HepG2 (cell line): ENCODE results near the gene SLC4A2. TPM values are rescaled to one million over a fixed set of nuclear protein-coding genes. Genes with fewer than 3 reads are reported as not detected.
A peak's percentile ranks its signal among the peaks of the same experiment; 100 is the strongest.

Source experiments
- ATAC-seq: fragments of 200-7000 bp; cut with Tn5 transposase; 3 replicates; pipeline ENCODE4 v1.9.1; 2020; ENCODE audit warnings: mild to moderate bottlenecking, moderate library complexity
- BruUV-seq: library from RNA; stranded (reverse); fragments of 400-500 nt; replicated peaks from 2 replicates; lab custom pipeline; 2021; lab: Mats Ljungman, UMichigan
- CTCF ChIA-PET: fragments of 300-600 bp; formaldehyde crosslinking; extraction: SDS; loops from one replicate; lab custom pipeline; 2021; ENCODE audit warnings: low total read pairs, inconsistent platforms, low intra/inter-chr PET ratio; lab: Yijun Ruan, JAX
- POLR2A ChIA-PET: fragments of 350-600 bp; sonication (Branson Sonifier 250); formaldehyde crosslinking; loops from one replicate; lab custom pipeline; 2020; ENCODE audit warnings: antibody characterized with exemption, inconsistent platforms; lab: Yijun Ruan, JAX
- DNase-seq: peaks from one replicate; pipeline ENCODE4 v3.0.0-alpha.2; 2015; ENCODE audit warnings: low spot score
- FAIRE-seq: peaks from 3 replicates; lab custom pipeline; 2011; peaks lifted over from hg19 to GRCh38; lab: Jason Lieb, UNC
- H2AFZ ChIP-seq: one replicate; pipeline ENCODE4 v1.6.1; 2011; ENCODE audit warnings: low read length, inconsistent platforms
- H3K27ac ChIP-seq: fragments of 300-600 bp; 3 replicates; pipeline ENCODE4 v1.8.0; 2011; ENCODE audit warnings: mixed run types, mild to moderate bottlenecking, mixed read lengths, low read length, inconsistent platforms; ENCODE audit not compliant: insufficient read depth; ENCODE audit errors: extremely low read length
- H3K27me3 ChIP-seq, 2 experiments: fragments of 200-600 bp in 1 of 2; 2 replicates in 1 of 2; 3 replicates in 1 of 2; pipeline versions ENCODE4 v1.6.0 to v1.8.0; 2011; ENCODE audit warnings: low read length in 2 of 2, mild to moderate bottlenecking in 2 of 2, moderate library complexity in 2 of 2, inconsistent platforms in 1 of 2; ENCODE audit not compliant: insufficient read depth in 2 of 2, control insufficient read depth in 1 of 2
- H3K36me3 ChIP-seq, 2 experiments: fragments of 200-600 bp in 1 of 2; replicated peaks in 1 of 2; 2 replicates in 1 of 2; 3 replicates in 1 of 2; pipeline versions ENCODE4 v1.5.1 to v1.8.0; 2011; ENCODE audit warnings: low read length in 2 of 2, inconsistent platforms in 1 of 2; ENCODE audit not compliant: insufficient read depth in 2 of 2, control insufficient read depth in 1 of 2
- H3K4me1 ChIP-seq: 2 replicates; pipeline ENCODE4 v1.5.1; 2012; ENCODE audit warnings: low read length, inconsistent platforms; ENCODE audit not compliant: insufficient read depth
- H3K4me2 ChIP-seq: 2 replicates; pipeline ENCODE4 v1.6.0; 2011; ENCODE audit warnings: low read depth, low read length, inconsistent platforms
- H3K4me3 ChIP-seq, 3 experiments: fragments of 200-600 bp in 1 of 3; sonication (generic), shearing (Covaris generic) in 1 of 3; replicated peaks in 1 of 3; 2 replicates each; pipeline ENCODE4 v1.5.1; 2011 to 2016; ENCODE audit warnings: low read length in 3 of 3, inconsistent platforms in 2 of 3, low read depth in 2 of 3, mild to moderate bottlenecking in 2 of 3, control low read depth in 1 of 3, mixed read lengths in 1 of 3; ENCODE audit not compliant: insufficient read depth in 1 of 3
- H3K79me2 ChIP-seq: one replicate; pipeline ENCODE4 v1.6.1; 2011; ENCODE audit warnings: low read length, inconsistent platforms; ENCODE audit not compliant: insufficient read depth
- H3K9ac ChIP-seq: 2 replicates; pipeline ENCODE4 v1.6.0; 2011; ENCODE audit warnings: mild to moderate bottlenecking, low read depth, low read length, inconsistent platforms; ENCODE audit not compliant: insufficient read depth
- H3K9me3 ChIP-seq: 2 replicates; pipeline ENCODE4 v1.5.1; 2012; ENCODE audit warnings: mild to moderate bottlenecking, low read length
- H4K20me1 ChIP-seq: 2 replicates; pipeline ENCODE4 v1.6.0; 2011; ENCODE audit warnings: inconsistent platforms, mild to moderate bottlenecking, low read length, moderate library complexity; ENCODE audit not compliant: insufficient read depth
- AGO2 ChIP-seq: fragments of 200-400 bp; formaldehyde crosslinking; optimal IDR thresholded peaks from 2 replicates; pipeline ENCODE3; 2017; ENCODE audit warnings: mild to moderate bottlenecking, low read depth, low read length, moderate library complexity
- NFE2 ChIP-seq: sonication (generic); formaldehyde crosslinking; IDR thresholded peaks from 2 replicates; pipeline ENCODE4 v1.4.0; 2020; ENCODE audit warnings: missing genetic modification reagents
- POLR2AphosphoS5 ChIP-seq: IDR thresholded peaks from 2 replicates; pipeline ENCODE4 v1.6.1; 2012; ENCODE audit warnings: low read depth, low read length
- RBFOX2 ChIP-seq: fragments of 200-400 bp; formaldehyde crosslinking; IDR thresholded peaks from 2 replicates; pipeline ENCODE4 v1.6.1; 2017; ENCODE audit warnings: low read depth, mild to moderate bottlenecking, low read length
- RBM22 ChIP-seq: fragments of 200-400 bp; formaldehyde crosslinking; optimal IDR thresholded peaks from 2 replicates; pipeline ENCODE3; 2017; ENCODE audit warnings: mild to moderate bottlenecking, low read length, moderate library complexity
- STAT5B ChIP-seq: sonication (generic); formaldehyde crosslinking; IDR thresholded peaks from 2 replicates; pipeline ENCODE4 v1.4.0; 2020; ENCODE audit warnings: missing genetic modification reagents
- TARDBP ChIP-seq: sonication (generic); formaldehyde crosslinking; IDR thresholded peaks from 2 replicates; pipeline ENCODE4 v1.8.0; 2022; ENCODE audit warnings: mild to moderate bottlenecking, missing genetic modification reagents
- TEAD3 ChIP-seq: optimal IDR thresholded peaks from 2 replicates; pipeline ENCODE3; 2016; ENCODE audit warnings: borderline replicate concordance
- TRIM24 ChIP-seq: sonication (generic); formaldehyde crosslinking; IDR thresholded peaks from 2 replicates; pipeline ENCODE4 v1.8.0; 2022; ENCODE audit warnings: mild to moderate bottlenecking, missing genetic modification reagents
- ZNF160 ChIP-seq: sonication (generic); formaldehyde crosslinking; IDR thresholded peaks from 2 replicates; pipeline ENCODE4 v1.8.0; 2022; ENCODE audit warnings: mild to moderate bottlenecking, inconsistent platforms, missing genetic modification reagents
- ZNF256 ChIP-seq: sonication (generic); formaldehyde crosslinking; conservative IDR thresholded peaks from 2 replicates; pipeline ENCODE4 v1.4.0; 2020; ENCODE audit warnings: missing genetic modification reagents
- WGBS: methylation state at CpG from one replicate; pipeline ENCODE4 v1.1.6; 2017; ENCODE audit warnings: low lambda C conversion rate; 5-methylcytosine and 5-hydroxymethylcytosine counted together
- in situ Hi-C: cut with HindIII; loops from 2 replicates; pipeline ENCODE4 v1.10.0; 2017; ENCODE audit warnings: low pct_unique_long_range_greater_than_20kb; ENCODE audit not compliant: extremely low pct_ligation_motif_present
- intact Hi-C: fragments of 100-400 bp; cut with micrococcal nuclease; formaldehyde crosslinking; loops from one replicate; pipeline ENCODE4 v1.10.0; 2022; ENCODE audit not compliant: unreplicated experiment
- polyA plus RNA-seq, 8 experiments: library from polyadenylated mRNA; depleted of rRNA in 3 of 8; stranded (reverse) in 7 of 8; unstranded in 1 of 8; fragments of >200 nt; fragmentation: Illumina TruSeq in 4 of 8; extraction: Trizol in 4 of 8; gene quantifications; 2 replicates each; pipeline versions ENCODE4 v1.2.1 to v1.2.3, GENCODE V29; 2011 to 2016; ENCODE audit warnings: low read depth in 4 of 8, missing spikeins in 1 of 8, mixed read lengths in 1 of 8; ENCODE audit not compliant: insufficient read depth in 1 of 8
- total RNA-seq, 5 experiments: library from RNA; depleted of rRNA; stranded (reverse); fragments of >200 nt; fragmentation: Illumina TruSeq; extraction: Trizol; gene quantifications; 2 replicates each; pipeline ENCODE4 v1.2.3, GENCODE V29; 2016; ENCODE audit warnings: low read depth in 1 of 5
- TF ChIP-seq, protein P1 (sequence below): sonication (generic); formaldehyde crosslinking; IDR thresholded peaks from 2 replicates; pipeline ENCODE4 v1.9.0; 2021; ENCODE audit warnings: missing genetic modification reagents, mild to moderate bottlenecking, borderline replicate concordance
- TF ChIP-seq, protein P2 (sequence below): IDR thresholded peaks from 2 replicates; pipeline ENCODE4 v1.6.1; 2016; ENCODE audit warnings: missing genetic modification reagents, missing compliant biosample characterization

The SLC4A2 gene
- total and polyA plus RNA-seq, 2 of the 13 experiments (the other 11 are each of a cell fraction or from before 2014, with no cell fraction given), result 51.9 to 73.4 TPM

DNA sequence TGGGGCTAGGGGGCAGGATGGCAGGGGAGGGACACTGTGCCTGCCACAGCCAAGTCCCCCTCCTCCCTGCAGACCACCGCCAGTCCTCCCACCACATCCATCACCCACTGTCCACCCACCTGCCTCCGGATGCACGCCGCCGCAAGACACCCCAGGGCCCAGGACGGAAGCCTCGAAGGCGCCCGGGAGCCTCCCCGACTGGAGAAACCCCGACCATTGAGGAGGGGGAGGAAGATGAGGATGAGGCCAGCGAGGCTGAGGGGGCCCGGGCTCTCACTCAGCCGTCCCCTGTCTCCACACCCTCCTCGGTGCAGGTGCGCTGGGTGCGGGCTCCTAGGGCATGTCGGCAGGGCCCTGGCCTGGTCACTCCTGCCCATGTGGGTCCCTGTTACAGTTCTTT, 5.1 kb downstream of the SLC4A2 start:
- ChIA-PET CTCF (no interaction called here), POLR2A (interaction anchor here (4.4 kb wide), 1 partner anchor 17 kb away, joined by 144 read pairs; the partner anchor contains the start of genes FASTK and TMUB1)
- in situ Hi-C loops (no loop called here), intact Hi-C loops (no loop called here)
- FAIRE-seq, result no peak
- H3K4me2 ChIP-seq, result no peak overlapping the region
- 0 out of 2 replicates have a peak, but pooled peaks have one; percentile 53 for TF ChIP-seq RBFOX2
- TF ChIP-seq AGO2, result peak; percentile 54
- TF ChIP-seq RBM22, result no peak
- 96% methylated on average over 4 of the region's 18 CpGs for WGBS
- no peak overlapping the region for H2AFZ ChIP-seq
- DNase-seq, result no peak
- peaks cover 16% of the 10 kb centered on the region for H3K79me2 ChIP-seq
- peaks cover 40% of the 10 kb centered on the region for H3K4me1 ChIP-seq
- H3K9ac ChIP-seq, result no peak overlapping the region
- no peak for ATAC-seq
- H3K27ac ChIP-seq, result no peak overlapping the region
- peaks cover 4% of the 10 kb centered on the region; the same call in 1 of the 2 replicates for H4K20me1 ChIP-seq
- H3K27me3 ChIP-seq, result no peaks in the 10 kb centered on the region; a peak in 1 of 5 replicates
- no peak overlapping the region for H3K4me3 ChIP-seq
- H3K36me3 ChIP-seq, result peaks cover 11 to 47% of the 10 kb centered on the region in 2 experiments; a peak in 4 of 5 replicates
- no TSS peak for BruUV-seq
- H3K9me3 ChIP-seq, result no peaks in the 10 kb centered on the region

DNA sequence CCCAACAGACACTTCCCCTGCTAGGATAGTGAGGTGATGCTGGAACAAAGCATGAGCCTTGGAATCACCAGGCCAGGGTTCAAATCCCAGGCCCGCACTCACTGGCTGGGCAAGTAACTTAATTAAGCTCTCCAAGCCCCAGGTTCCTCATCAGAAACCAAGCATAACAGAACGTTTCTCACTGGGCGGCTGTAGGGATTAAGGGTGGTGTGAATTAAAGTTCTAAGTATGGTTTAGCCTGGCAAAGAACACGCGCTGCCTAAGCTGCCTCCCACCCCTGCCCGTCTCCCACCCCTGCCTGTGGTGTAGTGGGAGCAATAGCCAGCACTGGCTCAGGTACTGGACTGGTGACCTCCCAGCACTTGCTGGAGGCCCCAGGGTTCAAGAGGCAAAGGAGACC, 5.6 kb downstream of the SLC4A2 start:
- Histone ChIP-seq H3K4me3 (no peak overlapping the region), H3K27ac (no peak overlapping the region), H3K79me2 (peaks cover 16% of the 10 kb centered on the region), H4K20me1 (peaks cover 4% of the 10 kb centered on the region; the same call in 1 of the 2 replicates), H3K9ac (no peak overlapping the region), H2AFZ (no peak overlapping the region), H3K9me3 (no peaks in the 10 kb centered on the region), H3K4me2 (no peak overlapping the region), H3K27me3 (no peaks in the 10 kb centered on the region; a peak in 1 of 5 replicates), H3K36me3 (peaks cover 15 to 52% of the 10 kb centered on the region in 2 experiments; a peak in 4 of 5 replicates), H3K4me1 (peaks cover 40% of the 10 kb centered on the region)
- FAIRE-seq, result no peak
- intact Hi-C loops, result no loop called here
- no peak for ATAC-seq
- ChIA-PET POLR2A (no interaction called here), CTCF (no interaction called here)
- WGBS, result 94% methylated on average over 6 of the region's 6 CpGs
- TF ChIP-seq, protein P1, sequence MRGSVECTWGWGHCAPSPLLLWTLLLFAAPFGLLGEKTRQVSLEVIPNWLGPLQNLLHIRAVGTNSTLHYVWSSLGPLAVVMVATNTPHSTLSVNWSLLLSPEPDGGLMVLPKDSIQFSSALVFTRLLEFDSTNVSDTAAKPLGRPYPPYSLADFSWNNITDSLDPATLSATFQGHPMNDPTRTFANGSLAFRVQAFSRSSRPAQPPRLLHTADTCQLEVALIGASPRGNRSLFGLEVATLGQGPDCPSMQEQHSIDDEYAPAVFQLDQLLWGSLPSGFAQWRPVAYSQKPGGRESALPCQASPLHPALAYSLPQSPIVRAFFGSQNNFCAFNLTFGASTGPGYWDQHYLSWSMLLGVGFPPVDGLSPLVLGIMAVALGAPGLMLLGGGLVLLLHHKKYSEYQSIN (CRISPR knock-in tag), result no peak
- no peak for TF ChIP-seq NFE2 (CRISPR knock-in tag)
- TF ChIP-seq ZNF256 (CRISPR knock-in tag), result no peak
- TF ChIP-seq ZNF160, result no peak
- TF ChIP-seq TEAD3 (CRISPR knock-in tag), result no peak
- no peak for TF ChIP-seq TRIM24 (CRISPR knock-in tag)
- TF ChIP-seq, protein P2, sequence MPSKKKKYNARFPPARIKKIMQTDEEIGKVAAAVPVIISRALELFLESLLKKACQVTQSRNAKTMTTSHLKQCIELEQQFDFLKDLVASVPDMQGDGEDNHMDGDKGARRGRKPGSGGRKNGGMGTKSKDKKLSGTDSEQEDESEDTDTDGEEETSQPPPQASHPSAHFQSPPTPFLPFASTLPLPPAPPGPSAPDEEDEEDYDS (CRISPR knock-in tag), result no peak
- TF ChIP-seq TARDBP (CRISPR knock-in tag), result no peak
- no peak for TF ChIP-seq STAT5B
- TF ChIP-seq POLR2AphosphoS5, result no peak
- no TSS peak for BruUV-seq
- in situ Hi-C loops, result no loop called here
- no peak for DNase-seq
